T-helper 2 cell treated with Interferon-gamma antibody and Interleukin-4, amounts not matched to agents 5 μg/mL and 100 μg/mL, for 36 hours (primary cell): Measurements from ENCODE around the gene LAMC3.

Experiments
- DNase-seq: peaks from one replicate; pipeline ENCODE4 v3.0.0; 2021; ENCODE audit warnings: low spot score
- H3K27ac Mint-ChIP-seq: one replicate; pipeline ENCODE4 v1.8.0; 2021; ENCODE audit warnings: mild to moderate bottlenecking, mixed read lengths
- H3K27me3 Mint-ChIP-seq: one replicate; pipeline ENCODE4 v1.8.0; 2021; ENCODE audit warnings: low read depth, mixed read lengths
- H3K36me3 Mint-ChIP-seq: one replicate; pipeline ENCODE4 v1.8.0; 2021; ENCODE audit warnings: low read depth, mixed read lengths
- H3K4me1 Mint-ChIP-seq: one replicate; pipeline ENCODE4 v1.8.0; 2021; ENCODE audit warnings: low read depth, mixed read lengths
- H3K4me3 Mint-ChIP-seq: one replicate; pipeline ENCODE4 v1.8.0; 2022; ENCODE audit warnings: mild to moderate bottlenecking, moderate library complexity, mixed read lengths
- H3K9me3 Mint-ChIP-seq: one replicate; pipeline ENCODE4 v1.8.0; 2021; ENCODE audit warnings: mixed read lengths

LAMC3 gene

DNA sequence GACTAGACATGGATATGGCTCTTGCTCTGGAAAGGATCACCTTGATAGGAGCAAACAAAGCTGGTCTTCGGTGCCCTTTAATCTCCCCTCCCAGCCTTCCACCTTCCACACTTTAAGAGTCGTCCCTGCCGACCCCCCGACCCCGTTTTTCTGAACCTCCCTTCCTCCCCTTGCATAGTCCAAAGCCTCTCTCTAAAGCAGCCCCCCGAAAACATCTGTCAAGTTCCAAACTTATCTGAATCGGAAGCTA, 116.0 kb downstream of the LAMC3 start:
- Mint-ChIP-seq H3K4me1 (peaks cover 23% of the 10 kb centered on the region), H3K27ac (peak overlapping the region; percentile 99), H3K4me3 (peak overlapping the region; percentile 98), H3K9me3 (no peaks in the 10 kb centered on the region), H3K36me3 (peaks cover 25% of the 10 kb centered on the region), H3K27me3 (peaks cover 2% of the 10 kb centered on the region)
- no peak for DNase-seq

- no peaks in the 10 kb centered on the region for H3K27me3 Mint-ChIP-seq
- peak within 1 kb of the TSS; percentile 98 for H3K4me3 Mint-ChIP-seq
- peaks cover 23% of the 10 kb centered on the region for H3K4me1 Mint-ChIP-seq
- H3K9me3 Mint-ChIP-seq: no peaks in the 10 kb centered on the region
- H3K27ac Mint-ChIP-seq: peak within 1 kb of the TSS; percentile 99
- H3K36me3 Mint-ChIP-seq: peaks cover 27% of the 10 kb centered on the region
- peak; percentile 99 for DNase-seq
These were observed 116.5 kb downstream of the LAMC3 start, which contains the start of gene NUP214 for GRCh38 chr9:131125288-131126058. NUP214 (plus strand) TSS chr9:131125586; CDS start chr9:131125705, 119 bp downstream.

- Mint-ChIP-seq H3K9me3 (no peaks in the 10 kb centered on the region), H3K36me3 (peaks cover 31% of the 10 kb centered on the region)
These were observed 117.1 kb downstream of the LAMC3 start for GRCh38 chr9:131126059-131126426.

DNA sequence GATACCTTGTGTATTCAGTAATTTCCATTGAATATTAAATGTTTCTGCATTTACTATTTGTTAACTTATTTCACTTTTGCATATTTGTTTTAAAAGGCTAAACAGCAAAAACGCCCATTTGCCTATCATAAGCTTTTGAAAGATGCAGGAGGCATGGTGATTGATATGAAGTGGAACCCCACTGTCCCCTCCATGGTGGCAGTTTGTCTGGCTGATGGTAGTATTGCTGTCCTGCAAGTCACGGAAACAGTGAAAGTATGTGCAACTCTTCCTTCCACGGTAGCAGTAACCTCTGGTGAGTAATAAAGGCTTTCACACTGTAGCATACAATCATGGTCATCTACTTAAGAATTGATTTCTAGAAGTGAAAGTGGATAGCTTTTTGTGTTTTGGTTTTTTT, 120.2 kb downstream of the LAMC3 start:
- Mint-ChIP-seq H3K27me3 (no peaks in the 10 kb centered on the region), H3K4me1 (peaks cover 23% of the 10 kb centered on the region), H3K9me3 (no peaks in the 10 kb centered on the region), H3K4me3 (no peak overlapping the region), H3K36me3 (peaks cover 52% of the 10 kb centered on the region), H3K27ac (no peak overlapping the region)
- DNase-seq: no peak

More at GRCh38 chr9:131126059-131126426, 117.1 kb downstream of the LAMC3 start:
- DNase-seq: no peak
- peaks cover 23% of the 10 kb centered on the region for H3K4me1 Mint-ChIP-seq
- no peaks in the 10 kb centered on the region for H3K27me3 Mint-ChIP-seq
- peak overlapping the region; percentile 99 for H3K27ac Mint-ChIP-seq
- peak overlapping the region; percentile 98 for H3K4me3 Mint-ChIP-seq

DNA sequence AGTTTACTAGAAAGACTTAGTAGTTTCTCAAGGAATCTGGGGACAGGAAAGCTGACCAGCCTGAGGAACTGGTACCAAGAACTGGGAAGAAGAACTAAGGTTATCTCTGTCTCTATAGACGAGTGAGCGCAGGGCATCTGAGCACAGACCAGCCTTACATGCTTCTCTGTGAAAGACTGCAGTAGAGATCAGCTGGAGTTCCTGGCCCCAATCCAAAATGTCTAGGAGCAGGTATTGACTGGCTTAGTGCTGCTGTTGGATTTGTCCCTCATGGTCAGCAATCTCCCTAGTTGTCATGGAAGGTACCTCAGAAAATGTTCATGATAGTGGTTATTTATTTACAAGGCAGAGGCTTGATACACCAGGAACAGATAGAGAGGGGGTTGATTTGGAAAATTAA, 129.7 kb downstream of the LAMC3 start:
- no peak overlapping the region for H3K4me3 Mint-ChIP-seq
- DNase-seq: no peak
- H3K9me3 Mint-ChIP-seq: no peaks in the 10 kb centered on the region
- no peaks in the 10 kb centered on the region for H3K27me3 Mint-ChIP-seq
- no peaks in the 10 kb centered on the region for H3K4me1 Mint-ChIP-seq
- H3K36me3 Mint-ChIP-seq: peaks cover 53% of the 10 kb centered on the region
- no peak overlapping the region for H3K27ac Mint-ChIP-seq

- Mint-ChIP-seq H3K4me3 (no peak overlapping the region), H3K9me3 (no peaks in the 10 kb centered on the region), H3K36me3 (peaks cover 54% of the 10 kb centered on the region), H3K27ac (no peak overlapping the region), H3K4me1 (no peaks in the 10 kb centered on the region), H3K27me3 (no peaks in the 10 kb centered on the region)
- DNase-seq: no peak
These were observed 131.1 kb downstream of the LAMC3 start for GRCh38 chr9:131140112-131140511.

DNA sequence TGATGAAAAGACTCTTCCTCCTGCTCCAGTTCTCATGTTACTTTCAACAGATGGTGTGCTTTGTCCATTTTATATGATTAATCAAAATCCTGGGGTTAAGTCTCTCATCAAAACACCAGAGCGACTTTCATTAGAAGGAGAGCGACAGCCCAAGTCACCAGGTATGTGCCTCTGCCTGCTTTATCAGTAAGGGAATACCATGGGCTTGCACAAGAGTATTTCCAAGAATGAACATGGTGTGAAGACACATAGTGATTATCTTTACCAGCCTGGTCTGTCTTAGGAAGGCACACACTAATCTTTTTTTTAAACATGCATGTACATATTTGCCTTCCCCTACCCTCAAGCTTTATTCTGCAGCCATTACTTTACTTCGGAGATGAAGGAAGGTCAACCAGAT, 131.6 kb downstream of the LAMC3 start:
- no peaks in the 10 kb centered on the region for H3K9me3 Mint-ChIP-seq
- peaks cover under 1% of the 10 kb centered on the region for H3K4me1 Mint-ChIP-seq
- no peak overlapping the region for H3K27ac Mint-ChIP-seq
- no peak for DNase-seq
- H3K36me3 Mint-ChIP-seq: peaks cover 54% of the 10 kb centered on the region
- no peaks in the 10 kb centered on the region for H3K27me3 Mint-ChIP-seq
- H3K4me3 Mint-ChIP-seq: no peak overlapping the region

DNA sequence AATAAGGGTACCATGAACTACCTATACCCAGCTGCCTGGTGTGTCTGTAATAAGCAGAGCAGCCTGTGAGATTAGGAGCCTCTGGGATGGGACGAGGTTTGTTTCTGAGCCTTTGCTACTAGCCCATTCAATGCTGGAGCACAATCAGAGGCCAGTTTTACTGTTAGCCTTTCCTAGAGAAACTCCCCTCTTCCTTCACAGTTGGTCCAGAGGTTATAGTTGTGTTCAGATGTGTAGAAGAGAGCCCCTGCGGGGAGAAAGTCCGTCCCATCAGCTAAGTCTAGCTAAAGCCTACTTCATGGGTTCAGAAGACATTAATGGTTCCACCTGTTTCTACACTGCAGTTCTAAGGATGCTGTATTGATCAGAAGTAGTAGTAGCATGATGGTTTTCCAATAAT, 133.2 kb downstream of the LAMC3 start:
- Mint-ChIP-seq H3K9me3 (no peaks in the 10 kb centered on the region), H3K4me3 (no peak overlapping the region), H3K4me1 (peaks cover 2% of the 10 kb centered on the region), H3K27ac (no peak overlapping the region), H3K27me3 (no peaks in the 10 kb centered on the region), H3K36me3 (peaks cover 51% of the 10 kb centered on the region)
- no peak for DNase-seq
